Calu3 (cell line): Measurements from ENCODE around the gene ATL2. TPM values are rescaled to one million over a fixed set of nuclear protein-coding genes. Genes with fewer than 3 reads are reported as not detected.

Source experiments
- BruUV-seq: library from RNA; stranded (reverse); fragments of 400-500 nt; replicated peaks from 2 replicates; lab custom pipeline; 2021; lab: Mats Ljungman, UMichigan
- CTCF ChIA-PET: fragments of 300-600 bp; sonication (Branson Sonifier 250); formaldehyde crosslinking; loops from one replicate; lab custom pipeline; 2022; ENCODE audit warnings: antibody characterized with exemption; lab: Charles Lee
- DNase-seq: peaks from one replicate; pipeline ENCODE4 v3.0.0; 2022
- H3K27ac Mint-ChIP-seq: one replicate; pipeline ENCODE4 v1.8.0; 2022; ENCODE audit warnings: mixed read lengths; ENCODE audit not compliant: unreplicated experiment
- H3K27me3 Mint-ChIP-seq: one replicate; pipeline ENCODE4 v1.8.0; 2022; ENCODE audit warnings: mixed read lengths; ENCODE audit not compliant: unreplicated experiment
- H3K36me3 Mint-ChIP-seq: one replicate; pipeline ENCODE4 v1.8.0; 2022; ENCODE audit warnings: mild to moderate bottlenecking, moderate library complexity, mixed read lengths; ENCODE audit not compliant: insufficient read depth, unreplicated experiment
- H3K4me1 Mint-ChIP-seq: one replicate; pipeline ENCODE4 v1.8.0; 2022; ENCODE audit warnings: mild to moderate bottlenecking, low read depth, mixed read lengths; ENCODE audit not compliant: unreplicated experiment
- H3K4me3 Mint-ChIP-seq: one replicate; pipeline ENCODE4 v1.8.0; 2022; ENCODE audit warnings: mild to moderate bottlenecking, low read depth, moderate library complexity, mixed read lengths; ENCODE audit not compliant: unreplicated experiment
- H3K9me3 Mint-ChIP-seq: one replicate; pipeline ENCODE4 v1.8.0; 2022; ENCODE audit warnings: low read depth, mixed read lengths; ENCODE audit not compliant: unreplicated experiment
- CTCF ChIP-seq: fragments of 200-600 bp; IDR thresholded peaks from one replicate; pipeline ENCODE4 v1.8.0; 2022; ENCODE audit warnings: antibody characterized with exemption; ENCODE audit not compliant: unreplicated experiment
- intact Hi-C: fragments of 100-400 bp; cut with micrococcal nuclease; formaldehyde crosslinking; loops from one replicate; pipeline ENCODE4 v1.10.0; 2022; ENCODE audit not compliant: unreplicated experiment
- total RNA-seq: library from RNA; stranded (reverse); gene quantifications from 2 replicates; pipeline ENCODE4 v1.2.3, GENCODE V29; 2022

Gene ATL2
- total RNA-seq, 1 experiment from 2014 or later, result 118 TPM

GRCh38 chr2:38277245-38278116 lies 99.6 kb downstream of the ATL2 start:
- intact Hi-C loops, result loop anchor here (10.0 kb wide), 2 partner anchors 383 to 883 kb away; no protein-coding TSS in a partner anchor
- BruUV-seq, result no TSS peak
- H3K27me3 Mint-ChIP-seq, result no peaks in the 10 kb centered on the region
- CTCF ChIA-PET, result interaction anchor here (0.6 kb wide), 1 partner anchor 309 kb away, joined by 3 read pairs; no protein-coding TSS in a partner anchor
- peaks cover 26% of the 10 kb centered on the region for H3K4me1 Mint-ChIP-seq
- no peak overlapping the region for H3K4me3 Mint-ChIP-seq
- H3K27ac Mint-ChIP-seq, result peak overlapping the region; percentile 38
- DNase-seq, result peak; percentile 36
- no peaks in the 10 kb centered on the region for H3K9me3 Mint-ChIP-seq
- no peak for TF ChIP-seq CTCF
- H3K36me3 Mint-ChIP-seq, result no peaks in the 10 kb centered on the region

GRCh38 chr2:38274286-38275276 lies 102.5 kb downstream of the ATL2 start:
- intact Hi-C loops, result loop anchor here (1.0 to 10.0 kb wide), 5 partner anchors 160 to 880 kb away; partner anchors contain the start of gene CYP1B1
- peak overlapping the region; percentile 71 for H3K27ac Mint-ChIP-seq
- H3K36me3 Mint-ChIP-seq, result no peaks in the 10 kb centered on the region
- no peaks in the 10 kb centered on the region for H3K27me3 Mint-ChIP-seq
- no peak overlapping the region for H3K4me3 Mint-ChIP-seq
- peaks cover 26% of the 10 kb centered on the region for H3K4me1 Mint-ChIP-seq
- CTCF ChIA-PET, result interaction anchor here (0.6 to 2.0 kb wide), 30 partner anchors 8 to 879 kb away, joined by 3 to 73 read pairs (median 5); partner anchors contain the start of gene CYP1B1
- DNase-seq, result peak; percentile 48
- BruUV-seq, result no TSS peak
- peak; percentile 49 for TF ChIP-seq CTCF
- H3K9me3 Mint-ChIP-seq, result no peaks in the 10 kb centered on the region

- Mint-ChIP-seq H3K9me3 (no peaks in the 10 kb centered on the region), H3K27me3 (no peaks in the 10 kb centered on the region), H3K4me1 (peaks cover 5% of the 10 kb centered on the region), H3K36me3 (no peaks in the 10 kb centered on the region), H3K27ac (no peak overlapping the region), H3K4me3 (no peak overlapping the region)
- intact Hi-C loops, result loop anchor here (10.0 kb wide), 2 partner anchors 377 to 877 kb away; no protein-coding TSS in a partner anchor
- no TSS peak for BruUV-seq
- CTCF ChIA-PET, result no interaction called here
- DNase-seq, result no peak
- TF ChIP-seq CTCF, result no peak
Measured at GRCh38 chr2:38271697-38272096, 105.4 kb downstream of the ATL2 start.

GRCh38 chr2:38269421-38269820 lies 107.7 kb downstream of the ATL2 start:
- no peaks in the 10 kb centered on the region for H3K36me3 Mint-ChIP-seq
- H3K27me3 Mint-ChIP-seq, result no peaks in the 10 kb centered on the region
- no peak overlapping the region for H3K27ac Mint-ChIP-seq
- H3K9me3 Mint-ChIP-seq, result no peaks in the 10 kb centered on the region
- CTCF ChIA-PET, result interaction anchor here (0.6 to 0.9 kb wide), 2 partner anchors 193 to 277 kb away, joined by 3 to 5 read pairs; partner anchors contain the start of gene CYP1B1
- no peak for TF ChIP-seq CTCF
- BruUV-seq, result no TSS peak
- H3K4me3 Mint-ChIP-seq, result no peak overlapping the region
- intact Hi-C loops, result no loop called here
- peaks cover under 1% of the 10 kb centered on the region for H3K4me1 Mint-ChIP-seq
- no peak for DNase-seq
